ENCODE data around the gene SLC2A11.

GRCh38 chr22:23910496-23911190 is 53.0 kb downstream of the SLC2A11 start:
- TF ChIP-seq POLR2A (IDR thresholded peaks at IDR 0.05; ENCODE audit: low read length) (no peak), GATA1 (IDR thresholded peaks at IDR 0.05; ENCODE audit: low read depth, low read length) (no peak)
